Calu3 (cell line): ENCODE data around the gene HNRNPA2B1. TPM values are rescaled to one million over a fixed set of nuclear protein-coding genes. Genes with fewer than 3 reads are reported as not detected.
A peak's percentile ranks its signal among the peaks of the same experiment; 100 is the strongest.

Experiments
- BruUV-seq: library from RNA; stranded (reverse); fragments of 400-500 nt; replicated peaks from 2 replicates; lab custom pipeline; 2021; lab: Mats Ljungman, UMichigan
- CTCF ChIA-PET: fragments of 300-600 bp; sonication (Branson Sonifier 250); formaldehyde crosslinking; loops from one replicate; lab custom pipeline; 2022; ENCODE audit warnings: antibody characterized with exemption; lab: Charles Lee
- DNase-seq: peaks from one replicate; pipeline ENCODE4 v3.0.0; 2022
- H3K27ac Mint-ChIP-seq: one replicate; pipeline ENCODE4 v1.8.0; 2022; ENCODE audit warnings: mixed read lengths; ENCODE audit not compliant: unreplicated experiment
- H3K27me3 Mint-ChIP-seq: one replicate; pipeline ENCODE4 v1.8.0; 2022; ENCODE audit warnings: mixed read lengths; ENCODE audit not compliant: unreplicated experiment
- H3K36me3 Mint-ChIP-seq: one replicate; pipeline ENCODE4 v1.8.0; 2022; ENCODE audit warnings: mild to moderate bottlenecking, moderate library complexity, mixed read lengths; ENCODE audit not compliant: insufficient read depth, unreplicated experiment
- H3K4me1 Mint-ChIP-seq: one replicate; pipeline ENCODE4 v1.8.0; 2022; ENCODE audit warnings: mild to moderate bottlenecking, low read depth, mixed read lengths; ENCODE audit not compliant: unreplicated experiment
- H3K4me3 Mint-ChIP-seq: one replicate; pipeline ENCODE4 v1.8.0; 2022; ENCODE audit warnings: mild to moderate bottlenecking, low read depth, moderate library complexity, mixed read lengths; ENCODE audit not compliant: unreplicated experiment
- H3K9me3 Mint-ChIP-seq: one replicate; pipeline ENCODE4 v1.8.0; 2022; ENCODE audit warnings: low read depth, mixed read lengths; ENCODE audit not compliant: unreplicated experiment
- CTCF ChIP-seq: fragments of 200-600 bp; IDR thresholded peaks from one replicate; pipeline ENCODE4 v1.8.0; 2022; ENCODE audit warnings: antibody characterized with exemption; ENCODE audit not compliant: unreplicated experiment
- intact Hi-C: fragments of 100-400 bp; cut with micrococcal nuclease; formaldehyde crosslinking; loops from one replicate; pipeline ENCODE4 v1.10.0; 2022; ENCODE audit not compliant: unreplicated experiment
- total RNA-seq: library from RNA; stranded (reverse); gene quantifications from 2 replicates; pipeline ENCODE4 v1.2.3, GENCODE V29; 2022

Gene HNRNPA2B1
- total RNA-seq, 1 experiment from 2014 or later = 924 TPM

DNA sequence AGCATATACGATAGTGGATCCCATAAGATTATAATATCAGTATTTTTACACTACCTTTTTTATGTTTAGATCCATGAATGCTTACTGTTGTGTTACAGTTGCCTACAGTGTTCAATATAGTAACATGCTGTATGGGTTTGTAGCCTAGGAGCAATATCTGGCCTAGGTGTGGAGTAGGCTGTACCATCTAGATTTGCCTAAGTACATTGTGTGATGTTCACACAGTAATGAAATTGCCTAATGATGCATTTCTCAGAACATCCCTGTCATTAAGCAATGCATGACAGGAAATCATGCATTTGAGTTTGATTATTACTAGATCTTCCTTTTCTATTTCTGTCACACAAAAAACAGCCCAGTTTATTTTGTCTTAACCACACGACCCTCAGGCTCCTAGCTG lies 15.5 kb upstream of the HNRNPA2B1 start:
- no peaks in the 10 kb centered on the region for H3K4me1 Mint-ChIP-seq
- intact Hi-C loops = no loop called here
- peaks cover 27% of the 10 kb centered on the region for H3K36me3 Mint-ChIP-seq
- peaks cover 3% of the 10 kb centered on the region for H3K9me3 Mint-ChIP-seq
- no peak overlapping the region for H3K27ac Mint-ChIP-seq
- no peak for TF ChIP-seq CTCF
- DNase-seq = no peak
- BruUV-seq = no TSS peak
- no peak overlapping the region for H3K4me3 Mint-ChIP-seq
- CTCF ChIA-PET = no interaction called here
- no peaks in the 10 kb centered on the region for H3K27me3 Mint-ChIP-seq

DNA sequence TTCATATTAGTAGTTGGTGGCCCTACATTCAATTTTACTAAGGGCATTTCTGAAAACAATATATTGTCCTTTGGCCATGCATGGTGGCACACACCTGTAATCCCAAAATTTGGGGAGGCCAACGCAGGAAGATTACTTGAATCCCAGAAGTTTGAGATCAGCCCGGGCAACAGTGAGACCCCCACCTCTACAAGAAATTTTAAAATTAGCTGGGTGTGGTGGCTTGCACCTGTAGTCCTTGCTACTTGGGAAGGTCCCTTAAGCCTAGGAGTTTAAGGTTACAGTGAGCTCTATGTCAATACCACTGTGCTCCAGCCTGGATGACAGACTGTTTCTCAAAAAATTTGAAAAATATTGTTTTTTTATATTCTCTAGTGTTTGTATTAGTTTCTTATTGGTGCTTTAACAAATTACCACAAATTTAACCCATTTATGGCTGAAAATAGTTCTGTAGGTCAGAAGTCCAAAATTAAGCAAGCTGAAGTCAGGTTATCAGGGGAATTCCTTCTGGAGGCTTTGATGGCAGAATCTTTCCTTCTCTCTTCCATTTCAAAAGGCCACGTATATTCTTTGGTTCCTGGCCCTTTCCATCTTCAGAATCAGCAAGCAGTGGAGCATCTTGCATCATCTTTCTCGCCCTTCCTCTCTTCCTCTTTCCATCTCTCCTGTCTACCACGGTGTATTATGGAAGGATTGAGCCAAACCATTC lies 13.4 kb upstream of the HNRNPA2B1 start:
- intact Hi-C loops = no loop called here

DNA sequence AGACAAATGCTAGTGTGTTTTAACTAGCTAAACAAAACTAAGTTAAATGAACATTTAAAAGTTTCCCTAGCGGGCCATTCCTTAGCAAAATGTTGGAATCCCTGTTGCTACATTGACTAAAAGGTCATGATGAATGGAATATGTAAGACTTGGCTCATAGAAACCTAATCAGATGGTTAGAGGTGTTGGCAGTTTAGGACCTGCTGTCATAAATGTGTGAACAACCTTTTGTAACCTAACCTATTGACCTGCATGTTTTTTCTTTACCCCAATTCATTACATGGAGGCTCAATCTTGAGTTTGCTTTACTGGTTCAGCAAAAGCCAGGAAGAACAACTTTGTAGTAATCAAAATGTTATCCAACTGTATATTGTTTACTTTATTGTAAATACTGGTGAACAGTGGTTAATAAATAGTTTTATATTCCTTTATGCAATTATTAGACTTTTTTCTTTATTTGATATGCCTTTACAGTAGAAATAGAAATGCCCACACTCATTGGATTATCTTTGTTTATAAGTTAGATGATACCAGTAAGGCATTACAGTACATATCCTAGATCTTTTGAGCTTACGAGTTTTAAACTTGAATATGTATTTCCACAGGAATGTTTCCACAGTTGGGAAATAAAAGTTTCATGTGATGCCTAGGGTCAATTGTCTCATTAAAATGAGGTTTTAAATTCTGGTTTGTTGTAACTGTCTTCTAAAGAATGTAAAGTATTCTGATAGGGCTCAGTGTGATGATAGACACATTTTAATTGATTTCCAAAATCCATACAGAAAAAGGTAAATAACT lies 12.6 kb upstream of the HNRNPA2B1 start:
- peaks cover 55% of the 10 kb centered on the region for H3K36me3 Mint-ChIP-seq
- TF ChIP-seq CTCF = no peak
- no peaks in the 10 kb centered on the region for H3K4me1 Mint-ChIP-seq
- no peak for DNase-seq
- CTCF ChIA-PET = no interaction called here
- H3K27me3 Mint-ChIP-seq = no peaks in the 10 kb centered on the region
- no peak overlapping the region for H3K27ac Mint-ChIP-seq
- intact Hi-C loops = no loop called here
- H3K4me3 Mint-ChIP-seq = no peak overlapping the region
- H3K9me3 Mint-ChIP-seq = peaks cover 3% of the 10 kb centered on the region
- BruUV-seq = no TSS peak

More for the DNA sequence above, 13.4 kb upstream of the HNRNPA2B1 start:
- CTCF ChIA-PET = no interaction called here
- Mint-ChIP-seq H3K9me3 (peaks cover 3% of the 10 kb centered on the region), H3K4me1 (no peaks in the 10 kb centered on the region), H3K27ac (peak overlapping the region; percentile 55), H3K27me3 (no peaks in the 10 kb centered on the region), H3K4me3 (no peak overlapping the region), H3K36me3 (peaks cover 48% of the 10 kb centered on the region)
- DNase-seq = no peak
- TF ChIP-seq CTCF = no peak
- no TSS peak for BruUV-seq

DNA sequence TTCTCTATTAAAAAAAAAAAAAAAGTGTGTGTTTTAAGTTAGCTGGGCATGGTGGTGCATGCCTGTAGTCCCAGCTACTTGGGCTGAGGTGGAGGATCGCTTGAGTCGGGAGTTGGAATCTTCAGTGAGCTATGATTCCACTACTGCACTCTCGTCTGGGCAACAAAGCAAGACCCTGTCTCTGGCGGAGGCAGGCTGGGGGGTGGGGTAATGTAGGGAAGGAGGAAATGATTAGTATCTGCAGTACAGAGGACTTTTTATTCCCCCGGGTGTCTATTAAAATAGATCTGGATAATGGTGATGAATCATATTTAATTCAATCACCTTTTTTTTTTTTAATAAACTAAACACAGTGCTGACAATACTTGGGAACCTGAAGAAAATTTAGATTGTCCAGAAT lies 7.5 kb upstream of the HNRNPA2B1 start:
- H3K36me3 Mint-ChIP-seq = peaks cover 98% of the 10 kb centered on the region
- H3K27ac Mint-ChIP-seq = no peak overlapping the region
- CTCF ChIA-PET = interaction anchor here (0.6 to 0.7 kb wide), 2 partner anchors 38 to 584 kb away, joined by 3 to 8 read pairs; no protein-coding TSS in a partner anchor
- H3K4me3 Mint-ChIP-seq = no peak overlapping the region
- intact Hi-C loops = no loop called here
- H3K4me1 Mint-ChIP-seq = peaks cover 39% of the 10 kb centered on the region
- DNase-seq = no peak
- no peaks in the 10 kb centered on the region for H3K27me3 Mint-ChIP-seq
- TF ChIP-seq CTCF = no peak
- no TSS peak for BruUV-seq
- H3K9me3 Mint-ChIP-seq = no peaks in the 10 kb centered on the region
